Neural cell (in vitro differentiated cells): ENCODE results near the gene GTPBP10. TPM values are rescaled to one million over a fixed set of nuclear protein-coding genes. Genes with fewer than 3 reads are reported as not detected.

ENCODE experiments used
- H2AFZ ChIP-seq: fragments of 200-600, 300-800 bp; sonication (generic), shearing (Covaris generic); 2 replicates; pipeline ENCODE4 v1.6.0; 2014; ENCODE audit warnings: low read depth, mild to moderate bottlenecking, antibody characterized with exemption, low read length, moderate library complexity
- H3F3A ChIP-seq: fragments of 200-600 bp; shearing (Covaris generic); 2 replicates; pipeline ENCODE4 v1.6.1; 2016; ENCODE audit warnings: mild to moderate bottlenecking, moderate library complexity, mixed read lengths, antibody characterized with exemption, low read length; ENCODE audit not compliant: insufficient read depth, poor library complexity, severe bottlenecking
- H3K27ac ChIP-seq: fragments of 200-600, 300-800 bp; sonication (generic), shearing (Covaris generic); 2 replicates; pipeline ENCODE4 v1.5.1; 2014; ENCODE audit warnings: mild to moderate bottlenecking, low read length, moderate library complexity
- H3K27me3 ChIP-seq: fragments of 300-800, 200-600 bp; sonication (generic), shearing (Covaris generic); 2 replicates; pipeline ENCODE4 v1.6.0; 2014; ENCODE audit warnings: mild to moderate bottlenecking, low read depth, low read length, moderate library complexity; ENCODE audit not compliant: insufficient read depth
- H3K36me3 ChIP-seq: fragments of 300-800, 200-600 bp; sonication (generic), shearing (Covaris generic); 2 replicates; pipeline ENCODE4 v1.5.1; 2014; ENCODE audit warnings: mild to moderate bottlenecking, antibody characterized with exemption, low read length, moderate library complexity; ENCODE audit not compliant: insufficient read depth
- H3K4me2 ChIP-seq: fragments of 300-800, 200-600 bp; sonication (generic), shearing (Covaris generic); 2 replicates; pipeline ENCODE4 v1.6.0; 2014; ENCODE audit warnings: mild to moderate bottlenecking, low read length
- H3K4me3 ChIP-seq: fragments of 300-800, 200-600 bp; sonication (generic), shearing (Covaris generic); 2 replicates; pipeline ENCODE4 v1.5.1; 2014; ENCODE audit warnings: mild to moderate bottlenecking, low read length, moderate library complexity
- H3K79me2 ChIP-seq: fragments of 200-600 bp; shearing (Covaris generic); replicated peaks from 2 replicates; pipeline ENCODE4 v1.6.0; 2014; ENCODE audit warnings: mild to moderate bottlenecking, low read length, moderate library complexity; ENCODE audit not compliant: insufficient read depth
- H3K9ac ChIP-seq: fragments of 300-800, 200-600 bp; sonication (generic), shearing (Covaris generic); 2 replicates; pipeline ENCODE4 v1.6.1; 2016; ENCODE audit warnings: mild to moderate bottlenecking, low read length, mixed read lengths
- H3K9me2 ChIP-seq: fragments of 200-600 bp; shearing (Covaris generic); 2 replicates; pipeline ENCODE4 v1.6.1; 2016; ENCODE audit warnings: mild to moderate bottlenecking, low read length, mixed read lengths; ENCODE audit not compliant: insufficient read depth
- H3K9me3 ChIP-seq: fragments of 200-600, 300-800 bp; sonication (generic), shearing (Covaris generic); 2 replicates; pipeline ENCODE4 v1.6.1; 2016; ENCODE audit warnings: mild to moderate bottlenecking, mixed run types, low read length, moderate library complexity, mixed read lengths
- H4K20me1 ChIP-seq: fragments of 200-600 bp; shearing (Covaris generic); 2 replicates; pipeline ENCODE4 v1.6.1; 2016; ENCODE audit warnings: mild to moderate bottlenecking, mixed run types; ENCODE audit not compliant: insufficient read depth
- CTCF ChIP-seq: fragments of 450-650 bp; IDR thresholded peaks from 2 replicates; pipeline ENCODE4 v1.5.1; 2014; ENCODE audit warnings: antibody characterized with exemption, mild to moderate bottlenecking, moderate library complexity; ENCODE audit not compliant: poor library complexity, severe bottlenecking
- EP300 ChIP-seq: fragments of 450-650 bp; conservative IDR thresholded peaks from 2 replicates; pipeline ENCODE4 v1.6.1; 2014; ENCODE audit warnings: antibody characterized with exemption, mild to moderate bottlenecking, moderate library complexity; ENCODE audit not compliant: poor library complexity, severe bottlenecking
- EZH2 ChIP-seq: fragments of 200-600, 300-800 bp; shearing (Covaris generic), sonication (generic); IDR thresholded peaks from 2 replicates; pipeline ENCODE4 v1.6.1; 2014; ENCODE audit warnings: antibody characterized with exemption, low read length, borderline replicate concordance, mild to moderate bottlenecking; ENCODE audit not compliant: insufficient read depth, poor library complexity, severe bottlenecking
- MXI1 ChIP-seq: fragments of 450-650 bp; conservative IDR thresholded peaks from 2 replicates; pipeline ENCODE4 v1.6.1; 2014; ENCODE audit warnings: antibody characterized with exemption, mild to moderate bottlenecking; ENCODE audit not compliant: poor library complexity, severe bottlenecking
- POLR2AphosphoS5 ChIP-seq: IDR thresholded peaks from 2 replicates; pipeline ENCODE4 v1.6.1; 2012
- RAD21 ChIP-seq: fragments of 450-650 bp; conservative IDR thresholded peaks from 2 replicates; pipeline ENCODE4 v1.6.1; 2014; ENCODE audit warnings: antibody characterized with exemption, mild to moderate bottlenecking, moderate library complexity
- REST ChIP-seq: IDR thresholded peaks from 2 replicates; pipeline ENCODE4 v1.6.1; 2012; ENCODE audit warnings: borderline replicate concordance
- SMC3 ChIP-seq: fragments of 450-650 bp; conservative IDR thresholded peaks from 2 replicates; pipeline ENCODE4 v1.6.1; 2014; ENCODE audit warnings: antibody characterized with exemption, mild to moderate bottlenecking, moderate library complexity; ENCODE audit not compliant: poor library complexity
- TAF1 ChIP-seq: IDR thresholded peaks from 2 replicates; pipeline ENCODE4 v1.6.1; 2012; ENCODE audit warnings: low read depth
- polyA plus RNA-seq: library from polyadenylated mRNA; depleted of rRNA; stranded (reverse); fragments of >200 nt; gene quantifications from 2 replicates; pipeline ENCODE4 v1.2.3, GENCODE V29; 2014

Gene GTPBP10
- polyA plus RNA-seq, 1 donor from 2014 or later = 22.8 TPM

GRCh38 chr7:90320801-90321494 lies 25.6 kb upstream of the GTPBP10 start, which contains the start of gene FAM237B:
Gene FAM237B (minus strand): TSS chr7:90321304. CDS start chr7:90319748, 1,556 bp downstream.
- H3K4me2 ChIP-seq = no peak within 1 kb of the TSS
- H3F3A ChIP-seq = no peaks in the 10 kb centered on the region
- H2AFZ ChIP-seq = no peak within 1 kb of the TSS
- no peak within 1 kb of the TSS for H3K9ac ChIP-seq
- no peaks in the 10 kb centered on the region for H3K9me2 ChIP-seq
- no peak within 1 kb of the TSS for H3K27ac ChIP-seq
- peaks cover 34% of the 10 kb centered on the region for H3K27me3 ChIP-seq
- H3K9me3 ChIP-seq = no peaks in the 10 kb centered on the region
- no peaks in the 10 kb centered on the region for H3K36me3 ChIP-seq
- peak within 1 kb of the TSS; percentile 65 for H3K4me3 ChIP-seq
- H4K20me1 ChIP-seq = no peaks in the 10 kb centered on the region
- no peaks in the 10 kb centered on the region for H3K79me2 ChIP-seq
- TF ChIP-seq RAD21 (no peak), CTCF (no peak), SMC3 (no peak), MXI1 (no peak), EZH2 (no peak), TAF1 (no peak), POLR2AphosphoS5 (no peak), REST (no peak), EP300 (no peak)

- no peaks in the 10 kb centered on the region for H3F3A ChIP-seq
- H4K20me1 ChIP-seq = no peaks in the 10 kb centered on the region
- peaks cover 34% of the 10 kb centered on the region for H3K27me3 ChIP-seq
- H3K79me2 ChIP-seq = no peaks in the 10 kb centered on the region
- H3K9me3 ChIP-seq = no peaks in the 10 kb centered on the region
- no peak overlapping the region for H3K9ac ChIP-seq
- H3K27ac ChIP-seq = no peak overlapping the region
- H3K9me2 ChIP-seq = no peaks in the 10 kb centered on the region
- H3K36me3 ChIP-seq = no peaks in the 10 kb centered on the region
- H3K4me3 ChIP-seq = no peak overlapping the region
- TF ChIP-seq REST = no peak
- no peak for TF ChIP-seq EZH2
- TF ChIP-seq TAF1 = no peak
- H3K4me2 ChIP-seq = no peak overlapping the region
- H2AFZ ChIP-seq = no peak overlapping the region
Measured at GRCh38 chr7:90322837-90323236, 23.7 kb upstream of the GTPBP10 start.
